HG02943 (cell line): Measurements from ENCODE around the gene CORO7.
A peak's percentile ranks its signal among the peaks of the same experiment; 100 is the strongest.
"Not testable (repeated sequence)": the region's sequence is repeated elsewhere in the genome, so short reads cannot be mapped to it uniquely, and the experiment has no call there.

Source experiments
- ATAC-seq: cut with Tn5 transposase; IDR thresholded peaks from one replicate; pipeline ENCODE4 v1.9.1; 2021; ENCODE audit warnings: mild to moderate bottlenecking, low read depth, moderate library complexity; ENCODE audit not compliant: unreplicated experiment

The CORO7 gene

GRCh38 chr16:4358831-4359561 lies 57.4 kb downstream of the CORO7 start:
- ATAC-seq = no peak

GRCh38 chr16:4358236-4358635 lies 58.2 kb downstream of the CORO7 start:
- ATAC-seq = no peak

GRCh38 chr16:4356820-4357219 lies 59.6 kb downstream of the CORO7 start:
- ATAC-seq = no peak

- ATAC-seq = no peak
These were observed 61.6 kb downstream of the CORO7 start for GRCh38 chr16:4354512-4355409.

- no peak for ATAC-seq
These were observed 62.7 kb downstream of the CORO7 start for GRCh38 chr16:4353675-4354074.

GRCh38 chr16:4352843-4353242 lies 63.6 kb downstream of the CORO7 start:
- no peak for ATAC-seq

GRCh38 chr16:4351880-4352279 lies 64.5 kb downstream of the CORO7 start:
- no peak for ATAC-seq

GRCh38 chr16:4350787-4351659 lies 65.4 kb downstream of the CORO7 start, which contains the start of gene PAM16:
Gene PAM16 (minus strand): TSS chr16:4351321. CDS start chr16:4351234, 87 bp downstream.
- ATAC-seq = peak; percentile 90

GRCh38 chr16:4350365-4350786 lies 66.0 kb downstream of the CORO7 start:
- ATAC-seq = peak; percentile 20

GRCh38 chr16:4349332-4349731 lies 67.1 kb downstream of the CORO7 start:
- no peak for ATAC-seq

- ATAC-seq = no peak
These were observed 68.5 kb downstream of the CORO7 start for GRCh38 chr16:4347765-4348509.

- no peak for ATAC-seq
These were observed 69.4 kb downstream of the CORO7 start for GRCh38 chr16:4347010-4347409.

- no peak for ATAC-seq
These were observed 70.3 kb downstream of the CORO7 start for GRCh38 chr16:4345836-4346781.

- no peak for ATAC-seq
These were observed 71.2 kb downstream of the CORO7 start for GRCh38 chr16:4344983-4345835.

GRCh38 chr16:4344300-4344982 lies 72.0 kb downstream of the CORO7 start:
- ATAC-seq = not testable (repeated sequence)

GRCh38 chr16:4342866-4343744 lies 73.3 kb downstream of the CORO7 start:
- ATAC-seq = no peak
